Activated naive CD8-positive, alpha-beta T cell treated with anti-CD3 and anti-CD28 coated beads, Interleukin-2, amount 50 U/mL, for 24 hours (primary cell): ENCODE measurements around the gene DGKI.
"Not testable (repeated sequence)": the region's sequence is repeated elsewhere in the genome, so short reads cannot be mapped to it uniquely, and the experiment has no call there.

Experiments
- ATAC-seq: fragments of 150-1000 bp; cut with Tn5 transposase; one replicate; pipeline ENCODE4 v1.10.0; 2021
- DNase-seq: peaks from one replicate; pipeline ENCODE4 v3.0.0; 2021
- H3K27ac Mint-ChIP-seq: one replicate; pipeline ENCODE4 v1.8.0; 2021; ENCODE audit warnings: mild to moderate bottlenecking, mixed read lengths
- H3K27me3 Mint-ChIP-seq: one replicate; pipeline ENCODE4 v1.8.0; 2021; ENCODE audit warnings: mixed read lengths
- H3K36me3 Mint-ChIP-seq: one replicate; pipeline ENCODE4 v1.8.0; 2021; ENCODE audit warnings: low read depth, mixed read lengths
- H3K4me1 Mint-ChIP-seq: one replicate; pipeline ENCODE4 v1.8.0; 2021; ENCODE audit warnings: mixed read lengths
- H3K4me3 Mint-ChIP-seq: one replicate; pipeline ENCODE4 v1.8.0; 2021; ENCODE audit warnings: mild to moderate bottlenecking, moderate library complexity, mixed read lengths
- H3K9me3 Mint-ChIP-seq: one replicate; pipeline ENCODE4 v1.8.0; 2021; ENCODE audit warnings: mixed read lengths

The DGKI gene

DNA sequence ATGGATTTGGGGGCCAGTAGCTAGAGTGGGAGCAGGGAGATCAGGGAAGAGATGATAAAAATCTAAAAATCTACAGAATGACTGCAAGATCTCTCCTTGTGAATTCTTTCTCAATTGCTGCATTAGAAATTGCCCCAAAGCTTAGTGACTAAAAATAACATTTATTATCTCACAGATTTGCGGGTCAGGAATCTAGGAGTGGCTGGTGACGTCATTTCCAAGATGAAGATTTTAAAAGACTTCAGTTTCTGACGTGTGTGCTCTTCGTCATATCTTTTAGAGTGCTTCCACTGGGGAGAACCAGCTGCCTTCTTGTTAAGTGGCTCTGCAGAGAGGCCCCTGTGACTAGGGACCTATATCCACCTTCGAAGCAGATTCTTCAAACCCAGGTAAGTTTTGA is 112.6 kb downstream of the DGKI start:
- H3K9me3 Mint-ChIP-seq, result no peaks in the 10 kb centered on the region
- ATAC-seq, result no peak
- no peak overlapping the region for H3K27ac Mint-ChIP-seq
- H3K4me3 Mint-ChIP-seq, result no peak overlapping the region
- DNase-seq, result no peak
- H3K36me3 Mint-ChIP-seq, result no peaks in the 10 kb centered on the region
- peaks cover 4% of the 10 kb centered on the region for H3K27me3 Mint-ChIP-seq
- H3K4me1 Mint-ChIP-seq, result no peaks in the 10 kb centered on the region

DNA sequence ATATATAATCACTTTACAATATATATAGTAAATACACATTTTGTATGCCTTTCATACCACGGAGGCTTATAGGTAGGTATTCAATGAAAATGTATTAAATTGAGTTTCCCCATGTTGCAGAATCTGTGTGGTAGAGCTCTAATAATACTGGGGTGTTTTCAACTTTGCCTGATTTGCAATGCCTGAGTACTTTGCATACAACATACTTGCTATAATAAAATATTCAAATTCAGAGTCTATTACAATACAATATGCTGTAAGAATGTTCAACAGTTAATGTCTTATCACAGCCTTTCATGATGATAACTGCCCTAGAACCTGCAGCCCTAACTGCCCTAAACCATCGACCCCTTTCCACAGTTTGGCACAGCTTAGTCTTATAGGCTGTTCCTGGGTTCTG is 114.6 kb downstream of the DGKI start:
- H3K27me3 Mint-ChIP-seq, result peaks cover 2% of the 10 kb centered on the region
- H3K36me3 Mint-ChIP-seq, result no peaks in the 10 kb centered on the region
- no peak overlapping the region for H3K4me3 Mint-ChIP-seq
- DNase-seq, result no peak
- no peaks in the 10 kb centered on the region for H3K4me1 Mint-ChIP-seq
- no peaks in the 10 kb centered on the region for H3K9me3 Mint-ChIP-seq
- no peak for ATAC-seq
- H3K27ac Mint-ChIP-seq, result no peak overlapping the region

DNA sequence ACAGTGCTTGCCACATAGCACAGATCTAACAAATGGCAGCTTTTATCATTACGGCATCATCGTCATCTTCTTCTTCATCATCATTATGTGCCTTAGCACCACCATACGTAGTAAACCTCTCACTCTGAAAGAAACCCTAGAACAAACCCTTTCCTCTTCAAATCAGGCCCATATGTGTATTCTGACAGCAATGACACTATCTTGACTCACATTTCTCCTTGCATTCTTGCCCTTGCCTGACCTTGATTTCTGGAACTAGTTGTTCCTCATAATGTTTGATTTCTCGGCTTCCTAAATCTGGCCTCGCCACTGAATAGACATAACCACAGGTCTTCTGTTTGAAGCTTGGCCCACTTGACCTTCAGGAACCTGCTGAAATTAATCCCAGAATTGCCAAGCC is 115.3 kb downstream of the DGKI start:
- DNase-seq, result no peak

DNA sequence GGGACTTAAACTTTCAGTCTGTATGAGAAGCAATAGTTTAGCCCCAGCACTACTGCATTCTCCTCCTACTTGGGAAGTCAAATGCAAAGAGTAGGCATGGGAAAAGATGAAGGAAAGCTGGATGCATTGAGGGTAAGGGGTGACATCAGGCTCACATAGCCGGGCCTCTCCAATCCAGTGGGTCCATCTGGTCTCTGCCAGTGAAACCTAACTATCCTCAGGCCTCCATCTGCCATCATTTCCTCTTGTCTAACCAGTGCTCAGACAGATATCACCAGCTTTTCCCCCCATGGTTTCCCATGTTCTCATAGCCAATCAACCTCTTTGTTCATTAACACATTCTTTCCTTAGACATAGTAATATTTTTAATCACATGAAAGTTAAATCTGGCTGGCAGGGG is 118.3 kb downstream of the DGKI start:
- Mint-ChIP-seq H3K27me3 (peaks cover 2% of the 10 kb centered on the region), H3K36me3 (no peaks in the 10 kb centered on the region), H3K9me3 (no peaks in the 10 kb centered on the region), H3K4me3 (no peak overlapping the region), H3K4me1 (no peaks in the 10 kb centered on the region), H3K27ac (no peak overlapping the region)
- no peak for DNase-seq
- ATAC-seq, result no peak

More for the DNA sequence above, 115.3 kb downstream of the DGKI start:
- H3K9me3 Mint-ChIP-seq, result no peaks in the 10 kb centered on the region
- no peak overlapping the region for H3K27ac Mint-ChIP-seq
- H3K4me3 Mint-ChIP-seq, result no peak overlapping the region
- ATAC-seq, result no peak
- no peaks in the 10 kb centered on the region for H3K36me3 Mint-ChIP-seq
- no peaks in the 10 kb centered on the region for H3K4me1 Mint-ChIP-seq
- H3K27me3 Mint-ChIP-seq, result peaks cover 2% of the 10 kb centered on the region

DNA sequence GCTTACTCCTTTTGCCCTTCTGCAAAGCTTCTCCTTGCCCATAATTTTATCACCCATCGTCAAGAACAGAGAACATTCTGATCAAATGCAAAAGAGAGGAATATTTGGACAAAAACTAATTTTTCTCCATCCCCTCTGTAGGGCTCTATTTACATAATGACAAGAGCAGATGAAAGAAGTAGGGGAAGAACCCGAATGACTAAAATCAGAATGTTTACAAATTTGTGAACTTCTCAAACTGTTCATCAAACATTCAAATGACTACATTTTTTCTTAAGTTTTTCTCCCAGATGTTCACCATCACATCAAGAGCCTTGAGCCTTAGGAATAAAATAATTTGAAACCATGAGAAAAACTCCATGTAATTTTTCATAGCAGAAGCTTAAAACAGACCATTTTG is 119.4 kb downstream of the DGKI start:
- H3K27me3 Mint-ChIP-seq, result peaks cover 2% of the 10 kb centered on the region
- H3K36me3 Mint-ChIP-seq, result no peaks in the 10 kb centered on the region
- no peaks in the 10 kb centered on the region for H3K4me1 Mint-ChIP-seq
- DNase-seq (no peak), ATAC-seq (no peak)
- no peak overlapping the region for H3K4me3 Mint-ChIP-seq
- H3K9me3 Mint-ChIP-seq, result no peaks in the 10 kb centered on the region
- no peak overlapping the region for H3K27ac Mint-ChIP-seq

GRCh38 chr7:137718355-137718754 is 128.4 kb downstream of the DGKI start:
- DNase-seq (no peak), ATAC-seq (no peak)
- no peak overlapping the region for H3K27ac Mint-ChIP-seq
- no peaks in the 10 kb centered on the region for H3K9me3 Mint-ChIP-seq
- H3K4me3 Mint-ChIP-seq, result no peak overlapping the region
- no peaks in the 10 kb centered on the region for H3K27me3 Mint-ChIP-seq
- H3K36me3 Mint-ChIP-seq, result no peaks in the 10 kb centered on the region
- H3K4me1 Mint-ChIP-seq, result no peaks in the 10 kb centered on the region

DNA sequence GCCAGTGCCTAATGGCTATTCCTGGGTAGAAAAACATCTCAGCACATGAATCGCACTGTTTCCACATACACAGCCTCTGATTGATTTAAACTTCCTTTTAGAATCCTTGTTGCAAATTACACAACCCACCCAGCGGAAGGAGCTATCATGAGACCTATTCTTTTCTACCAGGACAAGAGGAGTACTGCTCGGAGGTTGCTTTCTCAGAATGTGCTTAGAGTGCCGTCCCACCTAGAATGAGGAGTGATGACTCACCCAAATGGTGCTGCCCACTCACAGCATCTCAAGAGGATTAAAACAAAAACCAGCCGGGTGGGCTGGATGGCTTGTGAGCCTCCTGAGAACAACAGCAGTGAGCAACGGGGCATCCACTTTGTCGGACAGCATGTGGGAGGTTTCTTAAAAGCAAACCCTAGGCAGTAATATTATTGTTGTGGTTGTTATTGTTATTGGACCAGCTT is 128.9 kb downstream of the DGKI start:
- DNase-seq, result no peak
- no peak overlapping the region for H3K27ac Mint-ChIP-seq

DNA sequence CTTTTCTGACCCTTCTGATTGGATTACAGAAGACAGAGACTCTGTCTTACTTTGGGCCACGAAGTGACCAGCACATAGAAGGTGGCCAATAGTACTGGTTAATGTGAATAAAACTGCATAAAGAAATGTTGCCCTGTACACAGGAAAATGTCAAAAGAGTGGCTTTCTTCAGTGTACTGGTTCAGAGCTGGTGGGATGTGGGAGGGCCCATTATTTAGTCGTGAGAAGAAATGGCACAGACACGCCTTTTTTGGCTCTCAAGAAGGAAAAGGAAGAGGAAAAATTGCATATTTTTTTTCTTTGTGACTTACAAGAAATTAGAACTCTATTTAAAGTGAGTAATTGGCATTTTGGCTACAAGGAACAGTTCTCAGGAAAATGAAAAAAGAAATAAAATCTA is 129.7 kb downstream of the DGKI start:
- ATAC-seq, result no peak
- Mint-ChIP-seq H3K4me3 (no peak overlapping the region), H3K9me3 (no peaks in the 10 kb centered on the region), H3K36me3 (no peaks in the 10 kb centered on the region), H3K4me1 (no peaks in the 10 kb centered on the region), H3K27me3 (no peaks in the 10 kb centered on the region), H3K27ac (no peak overlapping the region)
- no peak for DNase-seq

More for the DNA sequence above, 128.9 kb downstream of the DGKI start:
- Mint-ChIP-seq H3K4me1 (no peaks in the 10 kb centered on the region), H3K9me3 (no peaks in the 10 kb centered on the region), H3K27me3 (no peaks in the 10 kb centered on the region), H3K36me3 (no peaks in the 10 kb centered on the region), H3K4me3 (no peak overlapping the region)
- ATAC-seq, result peak; percentile 20

GRCh38 chr7:137716061-137716460 is 130.7 kb downstream of the DGKI start:
- ATAC-seq (no peak), DNase-seq (no peak)
- H3K4me1 Mint-ChIP-seq, result no peaks in the 10 kb centered on the region

DNA sequence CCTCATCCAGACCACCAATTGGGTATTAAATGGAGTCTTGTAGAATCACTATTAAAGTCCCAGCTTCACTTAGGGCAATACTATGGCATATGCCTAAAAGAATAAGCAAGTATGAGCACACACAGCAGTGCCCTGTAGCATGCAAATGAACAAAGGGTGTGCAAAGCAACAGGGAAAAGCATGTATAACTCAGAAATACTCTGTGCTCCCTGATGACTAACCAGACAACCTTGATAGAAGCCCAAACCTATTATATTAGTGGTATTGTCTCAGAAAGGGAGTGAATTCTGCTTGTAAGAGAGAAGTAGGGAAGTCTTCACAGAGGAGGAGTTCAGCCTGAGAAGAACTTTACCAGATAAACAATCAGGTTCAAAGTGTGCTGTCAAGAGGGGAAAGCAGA is 131.2 kb downstream of the DGKI start:
- ATAC-seq, result no peak
- no peak overlapping the region for H3K27ac Mint-ChIP-seq
- no peaks in the 10 kb centered on the region for H3K9me3 Mint-ChIP-seq
- no peaks in the 10 kb centered on the region for H3K4me1 Mint-ChIP-seq
- no peak overlapping the region for H3K4me3 Mint-ChIP-seq
- no peaks in the 10 kb centered on the region for H3K36me3 Mint-ChIP-seq
- peaks cover 2% of the 10 kb centered on the region for H3K27me3 Mint-ChIP-seq
- DNase-seq, result no peak

More at GRCh38 chr7:137716061-137716460, 130.7 kb downstream of the DGKI start:
- Mint-ChIP-seq H3K4me3 (no peak overlapping the region), H3K27me3 (peaks cover 2% of the 10 kb centered on the region), H3K27ac (no peak overlapping the region), H3K36me3 (no peaks in the 10 kb centered on the region), H3K9me3 (no peaks in the 10 kb centered on the region)

DNA sequence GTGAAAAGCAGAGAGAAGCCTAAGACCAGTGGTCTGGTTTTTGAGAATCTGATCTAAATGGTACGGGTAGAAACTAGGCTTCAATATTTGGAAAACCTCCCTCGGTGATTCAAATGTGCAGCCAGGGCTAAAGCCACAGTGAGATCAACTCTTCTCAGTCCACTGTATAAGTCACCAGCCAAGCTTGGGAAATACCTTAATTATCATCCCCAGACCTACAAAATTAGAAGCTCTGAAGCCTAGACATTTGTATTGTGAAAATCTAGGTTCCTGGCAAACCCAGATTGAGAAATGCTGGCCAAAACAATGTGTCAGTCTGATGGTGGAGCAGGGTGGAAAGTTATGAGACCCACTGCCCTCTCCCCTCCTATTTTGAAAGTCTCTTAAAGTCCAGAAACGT is 131.7 kb downstream of the DGKI start:
- ATAC-seq (no peak), DNase-seq (no peak)
- H3K36me3 Mint-ChIP-seq, result no peaks in the 10 kb centered on the region
- no peaks in the 10 kb centered on the region for H3K9me3 Mint-ChIP-seq
- H3K27ac Mint-ChIP-seq, result no peak overlapping the region
- no peak overlapping the region for H3K4me3 Mint-ChIP-seq
- no peaks in the 10 kb centered on the region for H3K4me1 Mint-ChIP-seq
- peaks cover 2% of the 10 kb centered on the region for H3K27me3 Mint-ChIP-seq

GRCh38 chr7:137706330-137706729 is 140.4 kb downstream of the DGKI start:
- not testable (repeated sequence) for H3K27me3 Mint-ChIP-seq, ATAC-seq, H3K27ac Mint-ChIP-seq, H3K4me3 Mint-ChIP-seq, DNase-seq, H3K36me3 Mint-ChIP-seq, H3K4me1 Mint-ChIP-seq
- H3K9me3 Mint-ChIP-seq, result peaks cover 14% of the 10 kb centered on the region

DNA sequence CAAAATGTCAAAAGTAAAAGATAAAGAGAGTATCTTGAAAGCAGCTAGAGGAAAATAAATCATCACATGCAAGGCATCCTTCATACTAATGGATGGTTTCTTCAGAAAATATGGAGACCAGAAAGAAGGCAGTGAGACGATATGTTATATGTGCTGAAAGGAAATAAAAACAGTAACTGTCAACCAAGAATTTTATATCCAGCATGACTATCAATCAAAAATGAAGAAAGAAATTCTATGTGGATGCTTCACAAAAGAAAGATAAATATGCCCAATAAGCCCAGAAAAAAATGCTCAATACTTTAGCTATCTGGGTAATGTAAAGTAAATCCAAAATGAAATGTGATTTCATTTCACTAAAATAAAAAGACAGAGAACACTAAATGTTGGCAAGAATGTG is 142.1 kb downstream of the DGKI start:
- DNase-seq (no peak), ATAC-seq (no peak)
- H3K9me3 Mint-ChIP-seq, result peaks cover 14% of the 10 kb centered on the region
- H3K4me3 Mint-ChIP-seq, result no peak overlapping the region
- peaks cover 3% of the 10 kb centered on the region for H3K27me3 Mint-ChIP-seq
- no peaks in the 10 kb centered on the region for H3K4me1 Mint-ChIP-seq
- H3K36me3 Mint-ChIP-seq, result peaks cover 3% of the 10 kb centered on the region
- no peak overlapping the region for H3K27ac Mint-ChIP-seq

GRCh38 chr7:137703291-137704010 is 143.3 kb downstream of the DGKI start:
- H3K27ac Mint-ChIP-seq, result no peak overlapping the region
- H3K36me3 Mint-ChIP-seq, result peaks cover 3% of the 10 kb centered on the region
- ATAC-seq (no peak), DNase-seq (no peak)
- H3K4me1 Mint-ChIP-seq, result no peaks in the 10 kb centered on the region
- H3K9me3 Mint-ChIP-seq, result peaks cover 14% of the 10 kb centered on the region
- no peak overlapping the region for H3K4me3 Mint-ChIP-seq
- H3K27me3 Mint-ChIP-seq, result peaks cover 3% of the 10 kb centered on the region

- H3K27me3 Mint-ChIP-seq, result peaks cover 16% of the 10 kb centered on the region
- H3K27ac Mint-ChIP-seq, result no peak overlapping the region
- no peaks in the 10 kb centered on the region for H3K9me3 Mint-ChIP-seq
- H3K4me3 Mint-ChIP-seq, result no peak overlapping the region
- DNase-seq, result no peak
- no peaks in the 10 kb centered on the region for H3K36me3 Mint-ChIP-seq
- no peak for ATAC-seq
- no peaks in the 10 kb centered on the region for H3K4me1 Mint-ChIP-seq
Observed at GRCh38 chr7:137696988-137697387, 149.8 kb downstream of the DGKI start.

DNA sequence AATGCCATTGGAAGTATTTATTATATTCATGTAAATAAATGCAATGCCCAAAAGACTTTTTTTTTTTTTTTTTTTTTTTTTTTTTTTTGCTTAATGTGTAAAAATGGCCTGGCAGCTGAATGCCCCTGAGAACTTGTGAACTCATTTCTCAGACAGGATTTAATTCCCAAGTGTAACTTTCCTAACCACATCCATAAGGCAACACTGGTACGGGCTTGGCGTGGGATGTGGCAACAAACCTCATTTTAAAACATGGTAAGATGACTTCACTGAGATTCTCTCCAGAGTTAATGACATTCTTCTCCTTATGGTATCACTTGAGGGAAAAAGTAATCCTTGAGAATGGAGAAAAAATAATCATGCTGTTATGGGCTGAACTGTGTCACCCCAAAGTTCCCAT is 150.4 kb downstream of the DGKI start:
- Mint-ChIP-seq H3K4me1 (no peaks in the 10 kb centered on the region), H3K27ac (no peak overlapping the region), H3K36me3 (no peaks in the 10 kb centered on the region), H3K9me3 (no peaks in the 10 kb centered on the region), H3K4me3 (no peak overlapping the region), H3K27me3 (peaks cover 16% of the 10 kb centered on the region)
- DNase-seq, result no peak
- ATAC-seq, result no peak
